K562 treated with DMSO at 1 percent for 48 hours (cell line): ENCODE measurements around the gene SRMS. TPM values are rescaled to one million over a fixed set of nuclear protein-coding genes. Genes with fewer than 3 reads are reported as not detected.

Experiments
- total RNA-seq: library from RNA; unstranded; fragments of 300-600 nt; gene quantifications from 2 replicates; pipeline ENCODE4 v1.2.3, GENCODE V29; 2022; ENCODE audit warnings: low replicate concordance; ENCODE audit errors: extremely low read depth

The SRMS gene
- total RNA-seq, result not detected in 2 replicates

GRCh38 chr20:63547725-63548480 lies at the start of gene SRMS:
TSS of gene SRMS (minus strand) at chr20:63547749. CDS start at chr20:63547463, 286 bp downstream.

GRCh38 chr20:63574156-63574828 lies 26.7 kb upstream of the SRMS start, which contains the start of gene HELZ2:
TSS of gene HELZ2 (minus strand) at chr20:63574239. CDS start at chr20:63572385, 1,854 bp downstream.

GRCh38 chr20:63553933-63554290 lies 6.4 kb upstream of the SRMS start, which contains the start of gene FNDC11:
TSS of gene FNDC11 (plus strand) at chr20:63554159. CDS start at chr20:63555664, 1,505 bp downstream.

GRCh38 chr20:63536997-63537524 lies 10.5 kb downstream of the SRMS start, which contains the start of gene PTK6:
TSS of gene PTK6 (minus strand) at chr20:63537376. CDS start at chr20:63537314, 62 bp downstream.

GRCh38 chr20:63520504-63520933 lies 27.0 kb downstream of the SRMS start, which contains the start of gene PPDPF:
TSS of gene PPDPF (plus strand) at chr20:63520765. CDS start at chr20:63521309, 544 bp downstream.

GRCh38 chr20:63498960-63499337 lies 48.6 kb downstream of the SRMS start, which contains the start of gene EEF1A2:
TSS of gene EEF1A2 (minus strand) at chr20:63499083. CDS start at chr20:63497763, 1,320 bp downstream.

Other genes with a start within 250 kb of the SRMS start
- not detected in 2 replicates for gene CHRNA4, start 186.4 kb downstream of the SRMS start, total RNA-seq
- not detected in 2 replicates for gene KCNQ2, start 75.1 kb downstream of the SRMS start, total RNA-seq
- not detected in 2 replicates for gene EEF1A2, start 48.7 kb downstream of the SRMS start, total RNA-seq
- not detected in 2 replicates for gene PPDPF, start 27.0 kb downstream of the SRMS start, total RNA-seq
- gene PTK6, start 10.4 kb downstream of the SRMS start, total RNA-seq, result not detected in 2 replicates
- gene FNDC11, start 6.4 kb upstream of the SRMS start, total RNA-seq, result not detected in 2 replicates
- 57.1 TPM in 1 of 2 replicates, not detected in the other for gene HELZ2, start 26.5 kb upstream of the SRMS start, total RNA-seq
- gene GMEB2, start 79.4 kb upstream of the SRMS start, total RNA-seq, result not detected in 2 replicates
- not detected in 2 replicates for gene STMN3, start 105.7 kb upstream of the SRMS start, total RNA-seq
- not detected in 2 replicates for gene RTEL1, start 110.6 kb upstream of the SRMS start, total RNA-seq
- gene TNFRSF6B, start 148.9 kb upstream of the SRMS start, total RNA-seq, result not detected in 2 replicates
- gene ARFRP1, start 160.2 kb upstream of the SRMS start, total RNA-seq, result not detected in 2 replicates
- gene ZGPAT, start 160.3 kb upstream of the SRMS start, total RNA-seq, result not detected in 2 replicates
- gene LIME1, start 188.9 kb upstream of the SRMS start, total RNA-seq, result not detected in 2 replicates
- gene SLC2A4RG, start 192.0 kb upstream of the SRMS start, total RNA-seq, result not detected in 2 replicates